Caco-2 (cell line): ENCODE results near the gene CYP2W1. TPM values are rescaled to one million over a fixed set of nuclear protein-coding genes. Genes with fewer than 3 reads are reported as not detected.

Experiments used
- BruUV-seq: library from RNA; stranded (reverse); fragments of 400-500 nt; replicated peaks from 2 replicates; lab custom pipeline; 2021; lab: Mats Ljungman, UMichigan
- CTCF ChIA-PET: fragments of 300-600 bp; sonication (Branson Sonifier 250); formaldehyde crosslinking; loops from one replicate; lab custom pipeline; 2022; ENCODE audit warnings: antibody characterized with exemption; lab: Charles Lee
- POLR2A ChIA-PET: fragments of 300-600 bp; sonication (Branson Sonifier 250); formaldehyde crosslinking; loops from one replicate; lab custom pipeline; 2022; ENCODE audit warnings: antibody characterized with exemption; lab: Charles Lee
- DNase-seq, 2 experiments: peaks; one replicate each; pipeline versions ENCODE4 v3.0.0 to v3.0.0-alpha.2; 2020 to 2022
- H3K27me3 ChIP-seq: replicated peaks from 2 replicates; pipeline ENCODE4 v1.6.0; 2011; ENCODE audit warnings: low read length; ENCODE audit not compliant: control insufficient read depth, insufficient read depth
- H3K36me3 ChIP-seq: 2 replicates; pipeline ENCODE4 v1.5.1; 2011; ENCODE audit warnings: low read length; ENCODE audit not compliant: control insufficient read depth, insufficient read depth
- H3K4me1 ChIP-seq: fragments of 250-450 bp; sonication (Bioruptor Pico); 2 replicates; pipeline ENCODE4 v1.5.1; 2020; ENCODE audit warnings: mild to moderate bottlenecking
- H3K4me3 ChIP-seq: 2 replicates; pipeline ENCODE4 v1.5.1; 2011; ENCODE audit warnings: low read depth, mild to moderate bottlenecking, control low read depth, low read length
- H3K9me3 ChIP-seq: fragments of 250-450 bp; sonication (Bioruptor Pico); 2 replicates; pipeline ENCODE4 v1.5.1; 2020; ENCODE audit warnings: mild to moderate bottlenecking, moderate library complexity
- H3K27ac Mint-ChIP-seq: one replicate; pipeline ENCODE4 v1.8.0; 2022; ENCODE audit warnings: mixed read lengths; ENCODE audit not compliant: unreplicated experiment
- H3K27me3 Mint-ChIP-seq: one replicate; pipeline ENCODE4 v1.8.0; 2022; ENCODE audit warnings: mixed read lengths; ENCODE audit not compliant: insufficient read depth, unreplicated experiment
- H3K36me3 Mint-ChIP-seq: one replicate; pipeline ENCODE4 v1.8.0; 2022; ENCODE audit warnings: mild to moderate bottlenecking, mixed read lengths; ENCODE audit not compliant: insufficient read depth, unreplicated experiment
- H3K4me1 Mint-ChIP-seq: one replicate; pipeline ENCODE4 v1.8.0; 2022; ENCODE audit warnings: low read depth, mixed read lengths; ENCODE audit not compliant: unreplicated experiment
- H3K4me3 Mint-ChIP-seq: one replicate; pipeline ENCODE4 v1.8.0; 2022; ENCODE audit warnings: mild to moderate bottlenecking, moderate library complexity, mixed read lengths; ENCODE audit not compliant: unreplicated experiment
- H3K9me3 Mint-ChIP-seq: one replicate; pipeline ENCODE4 v1.8.0; 2022; ENCODE audit warnings: mixed read lengths; ENCODE audit not compliant: unreplicated experiment
- CTCF ChIP-seq, 2 experiments: fragments of 200-600 bp in 1 of 2; IDR thresholded peaks; 1 replicate in 1 of 2; 2 replicates in 1 of 2; pipeline versions ENCODE4 v1.5.1 to v1.8.0; 2011 to 2022; ENCODE audit warnings: antibody characterized with exemption in 1 of 2, control low read depth in 1 of 2, inconsistent platforms in 1 of 2, low read depth in 1 of 2, low read length in 1 of 2, mild to moderate bottlenecking in 1 of 2, moderate library complexity in 1 of 2; ENCODE audit not compliant: insufficient read depth in 1 of 2, severe bottlenecking in 1 of 2, unreplicated experiment in 1 of 2
- intact Hi-C: fragments of 100-400 bp; cut with micrococcal nuclease; formaldehyde crosslinking; loops from one replicate; pipeline ENCODE4 v1.10.0; 2022; ENCODE audit not compliant: unreplicated experiment
- total RNA-seq: library from RNA; stranded (reverse); gene quantifications from 2 replicates; pipeline ENCODE4 v1.2.3, GENCODE V29; 2022

The CYP2W1 gene
- total RNA-seq, 1 experiment from 2014 or later: 24.0 TPM

DNA sequence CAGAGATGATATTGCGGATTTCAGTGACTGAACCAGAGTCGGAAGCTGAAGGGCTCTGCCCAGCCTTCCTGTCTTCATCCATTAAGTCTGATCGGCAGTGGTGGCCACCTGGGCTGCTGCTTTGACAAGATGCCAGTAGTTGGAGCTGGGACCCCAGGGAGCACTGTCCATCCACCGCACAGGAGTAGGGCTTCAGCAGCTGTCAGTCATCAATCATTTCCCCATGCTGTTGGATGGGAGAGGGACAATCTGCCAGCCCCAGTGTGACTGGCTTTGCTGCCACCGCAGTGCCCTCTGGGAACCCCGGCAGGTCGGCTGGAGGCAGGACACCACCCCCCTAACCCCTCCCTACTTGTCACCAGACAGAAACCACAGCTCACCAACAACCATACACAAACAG, 38.4 kb downstream of the CYP2W1 start:
- CTCF ChIA-PET: interaction anchor here (0.7 to 1.3 kb wide), 2 partner anchors 28 to 44 kb away, joined by 4 to 6 read pairs; no protein-coding TSS in a partner anchor
- no peak for TF ChIP-seq CTCF (IDR thresholded peaks at IDR 0.05; ENCODE audit: insufficient read depth in 1 of 2, low read depth in 1 of 2, low read length in 1 of 2, severe bottlenecking in 1 of 2, unreplicated experiment in 1 of 2)
- POLR2A ChIA-PET: interaction anchor here (0.5 kb wide), 1 partner anchor 227 kb away, joined by 3 read pairs; no protein-coding TSS in a partner anchor
- intact Hi-C loops: no loop called here
- Mint-ChIP-seq H3K36me3 (peaks cover 31% of the 10 kb centered on the region), H3K27ac (no peak overlapping the region), H3K4me1 (no peaks in the 10 kb centered on the region), H3K9me3 (no peaks in the 10 kb centered on the region), H3K4me3 (no peak overlapping the region), H3K27me3 (no peaks in the 10 kb centered on the region)
- DNase-seq: no peak
- no TSS peak for BruUV-seq
- H3K4me3 ChIP-seq: no peak overlapping the region
- H3K4me1 ChIP-seq: no peaks in the 10 kb centered on the region
- no peaks in the 10 kb centered on the region for H3K9me3 ChIP-seq
- peaks cover 5% of the 10 kb centered on the region for H3K36me3 ChIP-seq
- no peaks in the 10 kb centered on the region for H3K27me3 ChIP-seq

DNA sequence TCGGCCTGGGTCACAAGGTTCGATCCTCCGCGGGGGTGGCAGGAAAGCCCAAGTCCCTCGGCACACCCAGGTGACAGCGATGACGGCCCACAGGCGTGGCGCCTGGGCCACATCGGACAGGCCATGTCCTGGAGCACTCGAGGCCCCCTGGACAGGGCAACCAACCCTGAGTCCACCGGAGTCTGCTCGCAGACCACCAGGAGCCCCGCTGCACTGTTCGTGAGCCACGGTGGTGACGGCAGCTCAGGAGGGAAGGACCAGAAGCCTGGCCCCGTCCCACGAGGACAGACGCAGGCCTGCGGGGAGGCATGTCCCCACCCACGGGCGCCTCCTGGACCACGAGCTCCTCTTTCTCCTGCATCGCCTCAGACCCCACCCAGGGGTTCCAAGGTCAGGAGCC, 39.0 kb downstream of the CYP2W1 start:
- Histone ChIP-seq H3K9me3 (no peaks in the 10 kb centered on the region), H3K36me3 (peaks cover 7% of the 10 kb centered on the region), H3K4me3 (no peak overlapping the region), H3K27me3 (no peaks in the 10 kb centered on the region), H3K4me1 (no peaks in the 10 kb centered on the region)
- intact Hi-C loops: no loop called here
- H3K9me3 Mint-ChIP-seq: no peaks in the 10 kb centered on the region
- H3K27me3 Mint-ChIP-seq: no peaks in the 10 kb centered on the region
- no peak overlapping the region for H3K27ac Mint-ChIP-seq
- BruUV-seq: no TSS peak
- H3K4me3 Mint-ChIP-seq: no peak overlapping the region
- DNase-seq: no peak
- peaks cover 31% of the 10 kb centered on the region for H3K36me3 Mint-ChIP-seq
- H3K4me1 Mint-ChIP-seq: no peaks in the 10 kb centered on the region
- ChIA-PET CTCF (interaction anchor here (1.3 kb wide), 1 partner anchor 29 kb away, joined by 6 read pairs; no protein-coding TSS in a partner anchor), POLR2A (interaction anchor here (0.5 kb wide), 1 partner anchor 226 kb away, joined by 3 read pairs; no protein-coding TSS in a partner anchor)
- no peak for TF ChIP-seq CTCF (IDR thresholded peaks at IDR 0.05; ENCODE audit: insufficient read depth in 1 of 2, low read depth in 1 of 2, low read length in 1 of 2, severe bottlenecking in 1 of 2, unreplicated experiment in 1 of 2)

GRCh38 chr7:1022356-1022755, 39.4 kb downstream of the CYP2W1 start:
- no TSS peak for BruUV-seq
- intact Hi-C loops: no loop called here
- H3K4me1 ChIP-seq: no peaks in the 10 kb centered on the region
- no peaks in the 10 kb centered on the region for H3K9me3 Mint-ChIP-seq
- no peak for DNase-seq
- H3K27me3 ChIP-seq: no peaks in the 10 kb centered on the region
- H3K4me3 Mint-ChIP-seq: no peak overlapping the region
- CTCF ChIA-PET: interaction anchor here (1.3 kb wide), 1 partner anchor 29 kb away, joined by 6 read pairs; no protein-coding TSS in a partner anchor
- POLR2A ChIA-PET: no interaction called here
- H3K4me3 ChIP-seq: no peak overlapping the region
- peaks cover 34% of the 10 kb centered on the region for H3K36me3 Mint-ChIP-seq
- H3K27ac Mint-ChIP-seq: no peak overlapping the region
- peaks cover 7% of the 10 kb centered on the region for H3K36me3 ChIP-seq
- TF ChIP-seq CTCF (IDR thresholded peaks at IDR 0.05; ENCODE audit: insufficient read depth in 1 of 2, low read depth in 1 of 2, low read length in 1 of 2, severe bottlenecking in 1 of 2, unreplicated experiment in 1 of 2): no peak
- no peaks in the 10 kb centered on the region for H3K4me1 Mint-ChIP-seq
- no peaks in the 10 kb centered on the region for H3K9me3 ChIP-seq
- H3K27me3 Mint-ChIP-seq: no peaks in the 10 kb centered on the region
